Naive thymus-derived CD4-positive, alpha-beta T cell (primary cell): Measurements from ENCODE around the gene PEX26. TPM values are rescaled to one million over a fixed set of nuclear protein-coding genes. Genes with fewer than 3 reads are reported as not detected.
"Not testable (repeated sequence)": the region's sequence is repeated elsewhere in the genome, so short reads cannot be mapped to it uniquely, and the experiment has no call there.

Experiments
- ATAC-seq: fragments of 150-1000 bp; cut with Tn5 transposase; 2 replicates; pipeline ENCODE4 v1.10.0; 2021; ENCODE audit warnings: mild to moderate bottlenecking, moderate library complexity
- CTCF ChIA-PET: fragments of 350-600 bp; sonication (Branson Sonifier 250); formaldehyde crosslinking; loops from one replicate; lab custom pipeline; 2021; ENCODE audit warnings: antibody characterized with exemption; lab: Charles Lee
- POLR2A ChIA-PET: fragments of 350-600 bp; sonication (Branson Sonifier 250); formaldehyde crosslinking; loops from one replicate; lab custom pipeline; 2021; ENCODE audit warnings: antibody characterized with exemption, inconsistent platforms; lab: Charles Lee
- DNase-seq, 9 donors: peaks; one replicate each; pipeline versions ENCODE4 v3.0.0 to v3.0.0-alpha.2; 2020 to 2022; ENCODE audit warnings: mixed read lengths in 1 of 9
- H3K27ac ChIP-seq: one replicate; pipeline ENCODE4 v1.7.0; 2013; ENCODE audit warnings: mild to moderate bottlenecking, low read depth, low read length, moderate library complexity
- H3K27me3 ChIP-seq, 2 donors: one replicate each; pipeline ENCODE4 v1.7.0; 2013; ENCODE audit warnings: low read length in 2 of 2, mild to moderate bottlenecking in 2 of 2, moderate library complexity in 2 of 2; ENCODE audit not compliant: control insufficient read depth in 2 of 2, insufficient read depth in 2 of 2
- H3K36me3 ChIP-seq, 3 experiments: 1 replicate in 2 of 3; 2 replicates in 1 of 3; pipeline ENCODE4 v1.7.0; 2013; ENCODE audit warnings: low read length in 3 of 3, mild to moderate bottlenecking in 3 of 3, moderate library complexity in 1 of 3; ENCODE audit not compliant: insufficient read depth in 3 of 3, control insufficient read depth in 2 of 3
- H3K4me1 ChIP-seq, 2 donors: one replicate each; pipeline ENCODE4 v1.7.0; 2013; ENCODE audit warnings: low read length in 2 of 2, mild to moderate bottlenecking in 2 of 2, moderate library complexity in 1 of 2; ENCODE audit not compliant: control insufficient read depth in 2 of 2, insufficient read depth in 2 of 2
- H3K4me3 ChIP-seq: 2 replicates; pipeline ENCODE4 v1.7.0; 2013; ENCODE audit warnings: mild to moderate bottlenecking, low read length
- H3K9me3 ChIP-seq, 3 experiments: 1 replicate in 2 of 3; 2 replicates in 1 of 3; pipeline ENCODE4 v1.7.0; 2013; ENCODE audit warnings: low read length in 3 of 3; ENCODE audit not compliant: control insufficient read depth in 2 of 3
- H3K27ac Mint-ChIP-seq, 9 donors: one replicate each; pipeline ENCODE4 v1.8.0; 2020 to 2022; ENCODE audit warnings: mixed read lengths in 9 of 9, mild to moderate bottlenecking in 8 of 9, moderate library complexity in 5 of 9, inconsistent platforms in 2 of 9
- H3K27me3 Mint-ChIP-seq, 5 donors: one replicate each; pipeline ENCODE4 v1.8.0; 2021 to 2022; ENCODE audit warnings: mixed read lengths in 5 of 5, mild to moderate bottlenecking in 1 of 5
- H3K36me3 Mint-ChIP-seq, 5 donors: one replicate each; pipeline ENCODE4 v1.8.0; 2020 to 2022; ENCODE audit warnings: mixed read lengths in 5 of 5, mild to moderate bottlenecking in 3 of 5, inconsistent platforms in 1 of 5
- H3K4me1 Mint-ChIP-seq, 7 donors: one replicate each; pipeline ENCODE4 v1.8.0; 2020 to 2022; ENCODE audit warnings: mixed read lengths in 7 of 7, mild to moderate bottlenecking in 3 of 7, inconsistent platforms in 1 of 7
- H3K4me3 Mint-ChIP-seq, 10 donors: one replicate each; pipeline ENCODE4 v1.8.0; 2020 to 2022; ENCODE audit warnings: mild to moderate bottlenecking in 10 of 10, mixed read lengths in 10 of 10, moderate library complexity in 6 of 10, inconsistent platforms in 2 of 10
- H3K9me3 Mint-ChIP-seq, 11 donors: one replicate each; pipeline ENCODE4 v1.8.0; 2020 to 2022; ENCODE audit warnings: mixed read lengths in 11 of 11, mild to moderate bottlenecking in 4 of 11, inconsistent platforms in 1 of 11, moderate library complexity in 1 of 11
- intact Hi-C, 2 donors: fragments of 100-400 bp; cut with micrococcal nuclease; formaldehyde crosslinking; loops; one replicate each; pipeline ENCODE4 v1.15.1; 2023
- polyA plus RNA-seq, 2 donors: library from polyadenylated mRNA; unstranded; fragments of 300-500 nt; fragmentation: Illumina TruSeq; gene quantifications; one replicate each; pipeline ENCODE4 v1.2.3, GENCODE V29; 2021
- total RNA-seq, 6 experiments: library from RNA in 5 of 6; stranded (reverse) in 5 of 6; gene quantifications; 1 replicate in 5 of 6; 2 replicates in 1 of 6; pipeline ENCODE4 v1.2.3 and lab custom pipeline; 2021 to 2026

PEX26 gene
- total and polyA plus RNA-seq, 7 experiments from 2014 or later: 3.8 to 42.8 (median 30.7) TPM

DNA sequence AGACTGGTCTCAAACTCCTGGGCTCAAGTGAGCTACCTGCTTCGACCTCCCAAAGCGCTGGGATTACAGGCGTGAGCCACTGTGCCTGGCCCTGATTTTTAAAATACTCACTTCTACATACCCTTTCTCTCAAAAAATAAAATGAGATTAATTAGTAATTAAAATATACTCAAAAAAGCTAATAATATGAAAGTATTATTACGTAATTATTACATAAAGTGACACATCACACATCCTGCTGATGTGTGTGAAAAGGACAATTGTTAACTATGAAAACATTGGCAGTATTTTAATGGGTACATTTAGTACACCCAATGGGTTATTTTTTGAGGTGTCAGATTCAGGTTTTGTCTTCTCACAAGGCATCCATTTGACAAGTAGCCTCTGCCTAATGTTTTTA, 32.0 kb upstream of the PEX26 start:
- Mint-ChIP-seq H3K27me3 (peaks cover 0 to 10% (median 4%) of the 10 kb centered on the region in 5 donors), H3K36me3 (no peaks in the 10 kb centered on the region), H3K4me1 (peaks cover 0 to 4% (median 0%) of the 10 kb centered on the region in 7 donors), H3K27ac (no peak overlapping the region), H3K9me3 (peaks cover 0 to 4% (median 0%) of the 10 kb centered on the region in 11 donors), H3K4me3 (no peak overlapping the region)
- ATAC-seq (no peak), DNase-seq (no peak)
- H3K27me3 ChIP-seq: no peaks in the 10 kb centered on the region
- intact Hi-C loops: no loop called here
- H3K36me3 ChIP-seq: no peaks in the 10 kb centered on the region
- ChIA-PET POLR2A (no interaction called here), CTCF (no interaction called here)
- H3K4me3 ChIP-seq: no peak overlapping the region
- no peak overlapping the region for H3K27ac ChIP-seq
- H3K9me3 ChIP-seq: no peaks in the 10 kb centered on the region
- H3K4me1 ChIP-seq: no peaks in the 10 kb centered on the region

DNA sequence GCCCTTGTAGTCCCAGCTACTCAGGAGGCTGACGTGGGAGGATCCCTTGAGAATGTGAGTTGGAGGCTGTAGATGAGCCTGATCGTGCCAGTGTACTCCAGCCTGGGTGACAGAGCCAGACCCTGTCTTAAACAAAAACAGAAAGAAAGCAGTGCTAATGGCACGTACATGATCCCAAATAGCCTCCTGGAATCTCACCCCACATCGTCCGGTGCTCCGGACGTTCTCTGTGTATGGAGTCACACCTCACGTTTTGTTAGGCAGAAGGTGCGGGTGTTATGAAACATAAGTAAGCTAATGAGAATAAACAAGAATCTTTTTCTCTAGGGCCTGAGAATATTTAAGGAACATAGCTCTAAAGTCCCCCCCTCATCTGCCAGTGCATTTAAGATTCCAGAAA, 29.7 kb upstream of the PEX26 start:
- Histone ChIP-seq H3K4me3 (no peak overlapping the region), H3K36me3 (no peaks in the 10 kb centered on the region), H3K9me3 (no peaks in the 10 kb centered on the region), H3K27ac (no peak overlapping the region), H3K27me3 (no peaks in the 10 kb centered on the region), H3K4me1 (no peaks in the 10 kb centered on the region)
- POLR2A ChIA-PET: no interaction called here
- Mint-ChIP-seq H3K27me3 (peaks cover 0 to 10% (median 4%) of the 10 kb centered on the region in 5 donors), H3K9me3 (peaks cover 0 to 4% (median 0%) of the 10 kb centered on the region in 11 donors), H3K4me1 (peaks cover 0 to 4% (median 0%) of the 10 kb centered on the region in 7 donors), H3K27ac (no peak overlapping the region), H3K4me3 (peak overlapping the region in 1 of 10 donors; percentile 16), H3K36me3 (no peaks in the 10 kb centered on the region)
- intact Hi-C loops: no loop called here
- CTCF ChIA-PET: no interaction called here
- DNase-seq (no peak), ATAC-seq (no peak)

DNA sequence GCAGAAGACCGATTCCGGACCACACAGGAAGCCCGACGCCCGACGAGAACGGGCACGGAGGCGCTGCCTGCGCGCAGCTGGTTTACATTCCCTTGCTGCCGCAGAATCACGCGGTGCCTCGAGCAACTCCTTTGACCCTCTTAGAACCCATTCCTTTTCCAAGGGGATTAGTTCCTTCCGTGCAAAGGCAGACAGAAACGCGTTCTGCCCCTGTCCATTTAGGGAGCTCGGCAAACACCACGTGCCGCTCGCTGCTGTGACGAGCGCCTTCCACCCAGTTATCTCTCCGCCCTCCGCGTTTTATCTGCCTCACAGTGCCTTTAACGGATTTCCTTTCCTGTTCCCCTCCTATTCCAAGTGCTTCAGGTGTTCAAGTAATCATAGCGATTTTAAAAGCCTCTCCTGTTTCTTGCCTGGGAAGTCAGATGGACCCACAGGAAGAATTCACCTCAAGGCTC, 29.3 kb upstream of the PEX26 start:
- Histone ChIP-seq H3K4me3 (no peak overlapping the region), H3K27ac (no peak overlapping the region), H3K36me3 (no peaks in the 10 kb centered on the region), H3K9me3 (no peaks in the 10 kb centered on the region), H3K27me3 (no peaks in the 10 kb centered on the region), H3K4me1 (no peaks in the 10 kb centered on the region)
- intact Hi-C loops: no loop called here
- CTCF ChIA-PET: no interaction called here
- H3K27me3 Mint-ChIP-seq: peaks cover 0 to 10% (median 4%) of the 10 kb centered on the region in 5 donors
- DNase-seq: no peak
- no peaks in the 10 kb centered on the region for H3K9me3 Mint-ChIP-seq
- H3K27ac Mint-ChIP-seq: no peak overlapping the region
- peak overlapping the region in 1 of 10 donors; percentile 16 for H3K4me3 Mint-ChIP-seq
- no peak for ATAC-seq
- H3K36me3 Mint-ChIP-seq: no peaks in the 10 kb centered on the region
- H3K4me1 Mint-ChIP-seq: peaks cover 0 to 4% (median 0%) of the 10 kb centered on the region in 7 donors
- POLR2A ChIA-PET: no interaction called here

DNA sequence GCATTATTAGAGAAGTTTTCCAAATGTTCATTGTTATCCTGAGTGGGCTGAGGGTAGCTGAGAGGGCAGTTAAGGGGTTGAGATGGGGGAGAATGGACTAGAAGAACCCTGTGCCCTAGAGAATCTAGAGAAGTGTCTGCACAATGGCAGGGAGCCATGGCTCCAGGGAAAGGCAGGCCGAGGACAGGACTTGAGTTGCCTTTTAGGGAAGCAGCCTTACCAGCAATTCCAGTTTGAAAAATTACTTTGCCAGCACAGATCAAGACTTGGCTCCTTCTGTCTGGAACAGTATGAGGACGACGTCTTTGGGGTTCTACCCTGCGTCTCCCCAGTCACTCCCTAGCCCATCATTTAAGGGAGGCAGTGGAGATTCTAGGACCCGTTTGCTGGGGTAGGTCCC, 27.7 kb upstream of the PEX26 start:
- no peak overlapping the region for H3K4me3 Mint-ChIP-seq
- peaks cover 0 to 6% (median 4%) of the 10 kb centered on the region in 5 donors for H3K27me3 Mint-ChIP-seq
- ATAC-seq (no peak), DNase-seq (no peak)
- no peaks in the 10 kb centered on the region for H3K36me3 ChIP-seq
- no peaks in the 10 kb centered on the region for H3K36me3 Mint-ChIP-seq
- H3K4me1 Mint-ChIP-seq: peaks cover 0 to 4% (median 0%) of the 10 kb centered on the region in 7 donors
- ChIA-PET CTCF (no interaction called here), POLR2A (no interaction called here)
- no peak overlapping the region for H3K27ac ChIP-seq
- intact Hi-C loops: no loop called here
- no peaks in the 10 kb centered on the region for H3K27me3 ChIP-seq
- H3K27ac Mint-ChIP-seq: no peak overlapping the region
- no peaks in the 10 kb centered on the region for H3K4me1 ChIP-seq
- peaks cover 0 to 2% (median 0%) of the 10 kb centered on the region in 11 donors for H3K9me3 Mint-ChIP-seq
- H3K9me3 ChIP-seq: no peaks in the 10 kb centered on the region
- H3K4me3 ChIP-seq: no peak overlapping the region

DNA sequence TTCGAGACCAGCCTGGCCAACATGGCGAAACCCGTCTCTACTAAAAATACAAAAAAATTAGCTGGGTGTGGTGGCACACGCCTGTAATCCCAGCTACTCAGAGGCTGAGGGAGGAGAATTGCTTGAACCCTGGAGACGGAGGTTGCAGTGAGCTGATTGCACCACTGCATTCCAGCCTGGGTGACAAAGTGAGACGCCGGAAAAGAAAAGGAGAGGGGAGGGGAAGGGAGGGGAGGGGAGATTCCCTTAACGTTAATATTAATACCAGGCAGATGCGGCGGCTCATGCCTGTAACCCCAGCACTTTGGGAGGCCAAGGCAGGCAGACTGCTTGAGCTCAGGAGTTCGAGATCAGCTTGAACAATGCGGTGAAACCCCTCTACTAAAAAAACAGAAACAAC, 26.7 kb upstream of the PEX26 start:
- ATAC-seq, H3K27ac Mint-ChIP-seq, H3K4me3 Mint-ChIP-seq, H3K9me3 Mint-ChIP-seq, H3K36me3 Mint-ChIP-seq, H3K4me1 ChIP-seq, CTCF ChIA-PET, POLR2A ChIA-PET, H3K9me3 ChIP-seq, H3K4me3 ChIP-seq, H3K36me3 ChIP-seq, DNase-seq, H3K27me3 Mint-ChIP-seq, H3K4me1 Mint-ChIP-seq, H3K27ac ChIP-seq, H3K27me3 ChIP-seq, intact Hi-C loops: not testable (repeated sequence)

DNA sequence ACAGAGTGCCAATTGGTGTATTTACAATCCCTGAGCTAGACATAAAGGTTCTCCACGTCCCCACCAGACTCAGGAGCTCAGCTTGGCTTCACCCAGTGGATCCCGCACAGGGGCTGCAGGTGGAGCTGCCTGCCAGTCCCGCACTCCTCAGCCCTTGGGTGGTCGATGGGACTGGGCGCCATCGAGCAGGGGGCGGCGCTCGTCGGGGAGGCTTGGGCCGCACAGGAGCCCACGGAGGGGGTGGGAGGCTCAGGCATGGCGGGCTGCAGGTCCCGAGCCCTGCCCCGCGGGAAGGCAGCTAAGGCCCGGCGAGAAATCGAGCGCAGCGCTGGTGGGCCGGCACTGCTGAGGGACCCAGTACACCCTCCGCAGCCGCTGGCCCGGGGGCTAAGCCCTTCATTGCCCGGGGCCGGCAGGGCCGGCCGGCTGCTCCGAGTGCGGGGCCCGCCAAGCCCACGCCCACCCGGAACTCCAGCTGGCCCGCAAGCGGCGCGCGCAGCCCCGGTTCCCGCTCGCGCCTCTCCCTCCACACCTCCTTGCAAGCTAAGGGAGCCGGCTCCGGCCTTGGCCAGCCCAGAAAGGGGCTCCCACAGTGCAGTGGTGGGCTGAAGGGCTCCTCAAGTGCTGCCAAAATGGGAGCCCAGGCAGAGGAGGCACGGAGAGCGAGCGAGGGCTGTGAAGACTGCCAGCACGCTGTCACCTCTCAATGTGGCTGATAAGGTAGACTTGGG, 24.4 kb upstream of the PEX26 start:
- DNase-seq, POLR2A ChIA-PET, H3K4me3 ChIP-seq, intact Hi-C loops, CTCF ChIA-PET, H3K36me3 ChIP-seq, H3K27me3 Mint-ChIP-seq, H3K4me1 Mint-ChIP-seq, H3K36me3 Mint-ChIP-seq, H3K4me1 ChIP-seq, H3K27ac Mint-ChIP-seq, ATAC-seq, H3K9me3 ChIP-seq, H3K9me3 Mint-ChIP-seq, H3K27me3 ChIP-seq, H3K27ac ChIP-seq, H3K4me3 Mint-ChIP-seq: not testable (repeated sequence)

DNA sequence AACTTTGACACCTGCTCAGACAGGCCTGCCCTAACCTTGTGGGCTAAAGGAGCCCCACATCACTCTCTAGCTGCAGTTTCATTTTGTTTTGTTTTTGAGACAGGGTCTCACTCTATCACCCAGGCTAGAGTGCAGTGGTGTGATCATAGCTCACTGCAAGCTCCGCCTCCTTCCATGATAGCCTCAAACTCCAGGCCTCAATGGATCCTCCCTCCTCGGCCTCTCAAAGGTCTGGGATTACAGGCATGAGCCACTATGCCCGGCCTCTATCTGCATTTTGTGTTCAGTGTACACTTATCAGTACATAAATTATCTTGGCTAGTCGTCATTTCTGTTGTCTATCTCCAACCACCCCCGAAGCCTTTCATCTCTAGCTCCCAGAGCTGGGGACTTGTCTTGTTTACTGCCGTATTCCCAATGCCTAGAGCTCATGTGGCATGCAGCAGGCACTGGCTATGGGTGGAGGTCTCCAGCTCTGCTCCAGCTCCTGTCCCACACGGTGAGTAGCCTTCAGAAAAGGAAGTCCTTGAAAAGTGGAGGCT, 22.1 kb upstream of the PEX26 start:
- H3K9me3 Mint-ChIP-seq: peaks cover 0 to 3% (median 0%) of the 10 kb centered on the region in 11 donors
- ATAC-seq (no peak), DNase-seq (no peak)
- POLR2A ChIA-PET: no interaction called here
- H3K4me3 Mint-ChIP-seq: no peak overlapping the region
- no peaks in the 10 kb centered on the region for H3K9me3 ChIP-seq
- H3K27ac ChIP-seq: no peak overlapping the region
- no peaks in the 10 kb centered on the region for H3K36me3 Mint-ChIP-seq
- H3K4me1 ChIP-seq: no peaks in the 10 kb centered on the region
- intact Hi-C loops: no loop called here
- peaks cover 0 to 7% (median 0%) of the 10 kb centered on the region in 7 donors for H3K4me1 Mint-ChIP-seq
- no peak overlapping the region for H3K4me3 ChIP-seq
- no peaks in the 10 kb centered on the region for H3K36me3 ChIP-seq
- H3K27me3 Mint-ChIP-seq: peaks cover 0 to 9% (median 4%) of the 10 kb centered on the region in 5 donors
- peak overlapping the region in 1 of 9 donors; percentile 81 for H3K27ac Mint-ChIP-seq
- CTCF ChIA-PET: no interaction called here
- H3K27me3 ChIP-seq: no peaks in the 10 kb centered on the region
